GM18519 (cell line): Measurements from ENCODE around the gene LRRC23.

Experiments used
- ATAC-seq: cut with Tn5 transposase; IDR thresholded peaks from one replicate; pipeline ENCODE4 v1.9.1; 2021; ENCODE audit warnings: mild to moderate bottlenecking, moderate library complexity; ENCODE audit not compliant: unreplicated experiment, low FRiP score

The LRRC23 gene

GRCh38 chr12:6923851-6924250, 19.2 kb downstream of the LRRC23 start:
- ATAC-seq = no peak

DNA sequence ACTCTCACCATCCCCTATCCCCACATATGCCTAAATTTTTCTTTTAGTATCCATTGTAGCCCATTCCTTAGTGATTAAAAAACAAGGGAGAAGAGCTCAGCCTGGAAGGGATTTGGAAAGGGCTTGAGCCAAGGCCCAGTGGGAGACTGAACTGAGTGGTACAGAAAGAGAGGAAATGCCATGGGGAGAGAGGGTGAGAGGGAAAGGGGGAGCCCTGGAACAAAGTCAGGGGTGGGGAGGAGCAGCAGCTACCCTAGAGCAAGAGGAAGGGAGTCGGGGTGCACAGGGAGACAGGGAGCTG, 20.6 kb downstream of the LRRC23 start:
- no peak for ATAC-seq

DNA sequence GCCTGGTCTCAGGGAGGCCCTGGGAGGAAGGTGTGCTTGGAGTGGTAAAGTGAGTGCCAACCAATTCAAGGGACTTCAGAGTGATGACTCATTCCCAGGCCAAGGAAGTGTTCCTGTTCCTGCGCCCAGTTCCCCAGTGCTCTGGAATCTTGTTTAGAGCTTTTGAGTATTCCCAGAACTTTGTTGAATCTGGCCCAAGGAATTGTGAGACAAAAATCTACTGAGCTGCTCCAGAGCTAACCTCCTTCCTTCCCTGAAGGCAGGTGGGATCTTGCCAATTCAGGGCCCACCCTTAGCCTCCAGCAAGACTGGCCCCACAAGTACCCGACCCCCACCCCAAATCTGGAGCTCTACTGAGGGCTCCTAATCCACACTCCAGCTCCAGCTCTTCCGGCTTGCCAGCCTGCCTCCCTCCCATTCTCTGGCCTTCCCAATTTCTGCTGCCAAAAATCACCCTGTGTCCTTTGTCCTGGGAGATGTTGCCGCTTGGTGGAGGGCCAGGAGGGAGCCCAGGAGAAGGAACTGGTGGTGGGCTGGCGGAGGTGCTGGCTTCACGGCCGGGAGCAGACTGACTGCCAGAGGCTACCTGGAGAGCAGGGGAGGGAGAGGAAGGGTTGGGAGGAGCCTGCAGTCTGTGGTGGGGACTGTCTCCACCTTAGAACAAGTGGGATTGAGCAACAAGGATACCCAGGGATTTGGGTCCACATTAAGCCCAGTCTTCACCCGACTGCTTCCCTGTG, 21.1 kb downstream of the LRRC23 start:
- no peak for ATAC-seq

GRCh38 chr12:6927379-6928021, 22.9 kb downstream of the LRRC23 start, which contains the start of gene ATN1:
TSS of gene ATN1 (plus strand) at chr12:6927959. CDS start at chr12:6934002, 6,043 bp downstream.
- ATAC-seq = no peak

DNA sequence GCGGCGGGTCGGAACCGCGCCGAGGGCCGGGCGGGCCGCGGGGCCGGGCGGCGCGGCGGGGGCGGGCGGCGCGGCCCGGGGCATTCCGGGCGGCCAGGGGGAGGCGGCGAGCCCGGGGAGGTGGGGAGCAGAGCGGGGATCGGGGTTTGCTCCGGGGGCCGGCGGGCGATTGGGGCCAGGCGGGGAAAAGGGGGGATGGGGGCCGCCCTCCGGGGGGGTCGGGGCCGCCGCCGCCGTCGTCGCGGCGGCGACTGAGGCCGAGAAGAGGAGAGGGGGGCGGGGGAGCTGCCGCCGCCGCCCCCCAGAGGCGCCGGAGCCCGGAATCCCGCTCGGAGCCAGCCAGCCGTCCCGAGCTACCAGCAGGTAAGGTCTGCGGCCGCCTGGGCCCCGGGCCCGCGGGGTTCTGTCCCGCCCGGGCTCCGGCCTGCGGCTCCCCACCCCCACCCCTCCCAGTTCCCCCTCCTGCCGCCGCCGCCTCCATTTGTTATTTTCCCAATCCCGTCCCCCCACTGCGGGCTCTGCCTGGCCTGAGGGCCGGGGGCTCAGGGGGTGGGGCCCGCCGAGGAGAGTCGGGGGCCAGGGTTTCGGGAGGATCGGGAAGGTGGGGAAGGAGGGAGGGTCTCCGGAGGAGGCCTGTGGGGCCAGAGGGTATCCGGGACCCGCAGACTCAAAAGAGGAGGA, 23.5 kb downstream of the LRRC23 start:
- ATAC-seq = no peak

DNA sequence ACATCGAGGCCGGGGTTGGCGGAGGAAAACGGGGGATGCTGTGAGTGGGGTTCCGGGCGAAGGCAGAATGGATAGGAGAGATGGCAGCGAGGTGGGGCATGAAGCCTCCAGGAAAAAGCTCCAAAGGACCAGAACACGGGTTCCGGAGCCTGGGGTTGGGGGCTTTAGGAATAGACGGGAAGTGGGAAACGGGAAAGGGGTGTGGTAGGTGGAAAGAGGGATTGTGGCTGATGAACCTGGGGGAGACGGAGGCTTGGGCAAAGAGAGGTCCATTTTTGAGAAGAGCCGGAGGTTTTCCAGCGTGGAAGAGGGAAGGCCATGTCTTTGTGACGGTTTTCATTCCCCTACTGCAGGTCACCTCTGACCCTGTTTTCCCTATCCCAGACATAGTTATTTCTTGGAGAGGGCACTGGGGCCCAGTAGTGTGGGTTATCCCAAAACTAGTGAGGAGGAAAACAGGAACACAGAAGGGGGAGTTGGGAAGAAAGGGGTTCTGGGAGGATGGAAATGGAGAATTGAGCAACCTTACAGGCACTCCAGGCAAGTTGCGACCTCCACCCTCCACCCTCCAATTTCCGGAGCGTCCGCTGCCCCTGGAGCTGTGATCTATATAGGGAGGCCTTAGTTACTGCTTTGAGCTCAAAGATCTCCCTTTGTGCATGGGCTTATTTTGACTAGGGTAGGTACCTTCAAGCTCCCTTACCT, 24.2 kb downstream of the LRRC23 start:
- ATAC-seq = no peak

DNA sequence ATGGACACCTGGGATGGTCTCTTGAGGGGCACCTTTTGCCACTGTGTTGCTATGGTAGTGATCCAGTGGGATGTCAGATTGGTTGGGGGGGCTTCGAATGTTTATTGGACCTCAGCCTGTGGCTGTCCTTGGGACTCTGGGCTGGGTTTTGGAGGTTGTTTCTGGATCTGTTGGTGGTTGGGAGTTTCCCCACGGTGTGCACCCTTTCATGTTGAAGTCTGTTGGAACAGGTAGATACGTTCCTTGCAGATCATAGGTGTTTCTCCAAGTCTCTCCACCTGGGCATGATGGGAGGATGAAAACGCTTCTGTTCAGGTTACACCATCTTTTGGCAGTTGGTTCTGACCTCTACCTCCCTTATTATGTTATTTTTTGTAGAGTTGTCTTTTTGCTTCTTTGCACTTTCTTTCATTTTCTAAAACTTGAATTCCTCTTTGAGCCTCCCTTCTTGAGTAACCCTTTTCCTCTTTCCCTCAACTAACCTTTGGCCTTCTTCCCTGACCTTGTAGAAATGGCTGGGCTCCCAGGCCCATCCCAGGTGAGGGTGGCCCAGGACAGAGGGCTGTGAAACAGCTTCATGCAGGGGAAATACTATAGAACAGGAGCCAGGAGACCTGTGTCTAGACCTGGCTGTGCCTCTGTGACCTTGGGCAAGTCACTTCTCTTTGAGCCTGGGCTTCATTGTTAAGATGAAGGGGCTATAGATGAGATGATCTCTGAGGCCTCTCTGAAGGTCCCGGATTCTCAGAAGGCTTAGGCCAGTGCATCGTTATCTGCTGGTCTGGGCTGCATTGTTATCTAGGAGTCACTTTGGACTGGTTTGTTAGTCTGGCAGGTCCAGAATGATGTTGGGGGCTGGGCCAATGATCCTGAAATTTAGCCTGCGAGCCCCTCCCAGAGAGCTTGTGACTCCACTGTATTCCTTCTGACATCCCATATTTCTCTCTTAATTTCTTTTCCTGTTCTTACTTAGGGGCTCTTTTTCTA, 25.1 kb downstream of the LRRC23 start:
- ATAC-seq = no peak

GRCh38 chr12:6932766-6933165, 28.1 kb downstream of the LRRC23 start:
- ATAC-seq = no peak

GRCh38 chr12:6934110-6934509, 29.5 kb downstream of the LRRC23 start:
- no peak for ATAC-seq

DNA sequence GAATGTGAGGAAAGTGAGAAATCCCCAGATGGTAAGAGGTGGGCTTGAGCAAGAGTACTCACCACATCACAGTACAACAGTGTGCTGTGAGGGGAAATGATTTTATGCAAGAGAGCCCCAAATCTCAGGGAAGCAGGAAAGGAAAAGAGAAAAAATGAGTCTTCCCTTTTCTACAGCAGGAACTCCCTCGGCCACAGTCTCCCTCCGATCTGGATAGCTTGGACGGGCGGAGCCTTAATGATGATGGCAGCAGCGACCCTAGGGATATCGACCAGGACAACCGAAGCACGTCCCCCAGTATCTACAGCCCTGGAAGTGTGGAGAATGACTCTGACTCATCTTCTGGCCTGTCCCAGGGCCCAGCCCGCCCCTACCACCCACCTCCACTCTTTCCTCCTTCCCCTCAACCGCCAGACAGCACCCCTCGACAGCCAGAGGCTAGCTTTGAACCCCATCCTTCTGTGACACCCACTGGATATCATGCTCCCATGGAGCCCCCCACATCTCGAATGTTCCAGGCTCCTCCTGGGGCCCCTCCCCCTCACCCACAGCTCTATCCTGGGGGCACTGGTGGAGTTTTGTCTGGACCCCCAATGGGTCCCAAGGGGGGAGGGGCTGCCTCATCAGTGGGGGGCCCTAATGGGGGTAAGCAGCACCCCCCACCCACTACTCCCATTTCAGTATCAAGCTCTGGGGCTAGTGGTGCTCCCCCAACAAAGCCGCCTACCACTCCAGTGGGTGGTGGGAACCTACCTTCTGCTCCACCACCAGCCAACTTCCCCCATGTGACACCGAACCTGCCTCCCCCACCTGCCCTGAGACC, 31.0 kb downstream of the LRRC23 start:
- no peak for ATAC-seq

- ATAC-seq = no peak
Observed at GRCh38 chr12:6936194-6936635, 31.6 kb downstream of the LRRC23 start.

- ATAC-seq = no peak
Observed at GRCh38 chr12:6936636-6937480, 32.2 kb downstream of the LRRC23 start.

- ATAC-seq = peak; percentile 81
Observed at GRCh38 chr12:6937481-6938352, 33.1 kb downstream of the LRRC23 start.

- ATAC-seq = no peak
Observed at GRCh38 chr12:6938353-6939190, 34.0 kb downstream of the LRRC23 start.

GRCh38 chr12:6939191-6939540, 34.5 kb downstream of the LRRC23 start:
- no peak for ATAC-seq

DNA sequence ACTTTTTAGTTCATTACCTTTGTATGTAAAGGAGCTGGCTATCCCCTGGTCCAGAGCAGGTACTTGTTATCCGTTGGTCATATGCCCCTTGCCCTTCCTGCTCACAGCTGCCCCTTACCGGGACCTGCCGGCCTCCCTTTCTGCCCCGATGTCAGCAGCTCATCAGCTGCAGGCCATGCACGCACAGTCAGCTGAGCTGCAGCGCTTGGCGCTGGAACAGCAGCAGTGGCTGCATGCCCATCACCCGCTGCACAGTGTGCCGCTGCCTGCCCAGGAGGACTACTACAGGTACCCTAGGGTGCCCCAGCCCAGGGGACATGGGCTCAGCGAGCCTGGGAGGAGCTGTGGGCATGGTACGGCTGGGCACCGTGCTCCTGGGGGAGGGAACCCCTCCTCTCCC, 36.6 kb downstream of the LRRC23 start:
- ATAC-seq = no peak
